ENCODE data around the gene CROT.

Gene CROT

GRCh38 chr7:87342231-87342630, 3.2 kb upstream of the CROT start:
- no peak for DNase-seq

DNA sequence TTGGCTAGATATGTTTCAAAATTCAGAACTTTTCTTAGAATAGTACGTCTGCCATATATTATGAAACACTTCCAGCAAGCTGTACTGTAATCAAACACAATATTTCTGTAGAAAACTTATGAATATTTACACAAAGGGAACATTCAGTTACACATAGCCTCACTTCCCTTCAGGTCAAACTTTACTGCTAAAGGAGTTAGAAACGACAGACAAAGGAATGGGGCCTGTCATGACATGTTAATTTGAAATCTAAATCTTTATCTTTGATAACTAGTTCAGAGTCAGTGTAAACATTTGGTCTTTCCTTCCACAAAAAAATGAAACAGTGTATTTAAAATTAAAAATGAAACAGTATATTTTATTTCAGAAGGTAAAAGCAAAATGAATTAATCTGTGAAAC, 1.0 kb upstream of the CROT start:
- no peak for DNase-seq

DNA sequence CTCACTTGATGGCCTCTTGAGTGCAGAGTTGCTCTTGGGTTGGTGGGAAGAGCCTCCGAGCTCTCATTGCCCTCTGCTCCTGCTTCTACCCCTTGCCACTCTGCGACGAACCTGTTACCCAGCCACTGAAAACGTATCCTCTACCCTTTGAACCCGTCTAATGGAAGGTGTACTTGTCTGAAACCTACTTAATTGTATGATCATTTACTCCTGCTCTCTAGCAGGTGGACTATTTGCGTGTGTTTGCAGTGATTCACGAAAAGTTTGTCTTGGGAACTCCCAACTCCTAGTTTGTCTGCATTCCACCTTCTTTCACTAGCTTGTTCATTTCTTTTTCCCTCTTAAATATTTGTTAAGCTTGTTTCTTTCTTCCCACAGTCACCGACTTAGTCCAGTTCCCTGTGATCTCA, 503 bp downstream of the CROT start:
- DNase-seq = no peak

GRCh38 chr7:87347207-87347606, 1.7 kb downstream of the CROT start:
- DNase-seq = no peak

DNA sequence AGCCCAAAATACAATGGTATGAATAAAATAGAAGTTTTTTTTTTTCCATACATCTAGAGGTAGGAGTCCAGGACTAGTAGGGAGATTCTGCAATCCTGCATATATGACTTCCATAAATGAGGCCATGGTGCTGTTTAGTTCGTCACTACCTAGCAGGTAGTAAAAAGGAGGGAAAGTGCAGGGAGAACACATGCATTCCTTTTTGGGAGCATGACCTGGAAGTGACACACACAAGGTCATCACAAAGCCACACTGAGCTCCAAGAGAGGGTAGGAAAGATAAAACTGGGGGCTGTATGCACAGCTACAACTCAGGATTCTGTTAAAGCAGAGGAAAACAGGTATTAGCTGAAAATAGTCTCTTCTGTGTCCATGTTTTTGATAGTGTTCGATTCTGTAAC, 2.2 kb downstream of the CROT start:
- no peak for DNase-seq

DNA sequence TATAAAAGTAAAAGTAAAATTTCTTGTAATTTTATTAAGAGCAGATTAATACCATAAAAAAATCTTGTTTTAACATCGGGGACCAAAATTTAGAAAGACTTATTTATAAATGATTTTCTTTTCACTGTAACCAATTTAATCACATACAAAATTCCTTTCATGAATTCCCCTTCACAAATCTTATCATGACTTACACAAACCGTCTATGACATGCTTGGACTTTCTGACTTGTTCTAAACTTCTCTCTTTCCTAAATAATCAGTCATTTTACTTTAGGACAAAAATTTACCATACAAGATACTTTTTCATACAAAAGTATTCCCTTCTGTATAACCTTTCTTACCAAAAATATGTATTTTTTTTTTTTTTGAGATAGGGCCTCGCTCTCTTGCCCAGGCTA, 9.3 kb downstream of the CROT start:
- DNase-seq = no peak

DNA sequence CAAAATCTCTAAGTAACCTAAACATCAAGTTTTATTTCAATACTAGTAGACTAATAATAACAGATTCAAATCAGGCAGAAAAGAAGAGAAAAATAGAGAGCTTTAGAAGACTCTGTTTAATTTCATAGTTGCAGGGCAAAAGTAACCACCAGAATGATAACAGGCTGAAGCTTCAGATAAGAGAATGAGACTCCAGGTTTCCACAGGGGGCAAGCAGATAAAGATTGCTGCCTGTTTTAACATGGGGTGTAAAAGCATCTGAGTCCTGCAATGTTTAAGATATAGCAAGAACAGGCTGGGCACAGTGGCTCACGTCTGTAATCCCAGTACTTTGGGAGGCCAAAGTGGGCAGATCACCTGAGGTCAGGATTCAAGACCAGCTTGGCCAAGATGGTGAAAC, 11.0 kb downstream of the CROT start:
- no peak for DNase-seq

GRCh38 chr7:87359366-87359765, 13.9 kb downstream of the CROT start:
- no peak for DNase-seq

DNA sequence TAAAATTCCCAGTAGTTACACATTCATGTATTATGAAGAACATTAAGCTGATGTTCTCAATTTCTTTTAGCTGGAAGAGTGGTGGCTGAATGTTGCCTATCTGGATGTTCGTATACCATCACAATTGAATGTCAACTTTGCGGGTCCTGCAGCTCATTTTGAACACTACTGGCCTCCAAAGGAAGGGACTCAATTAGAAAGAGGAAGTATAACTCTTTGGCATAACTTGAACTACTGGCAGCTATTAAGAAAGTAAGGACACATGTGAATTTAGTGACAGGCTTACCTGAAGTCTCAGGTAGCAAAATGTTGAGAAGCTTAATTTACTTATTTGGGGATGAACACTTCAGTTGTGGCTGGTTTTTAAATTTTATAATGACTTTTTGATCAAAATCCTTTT, 15.9 kb downstream of the CROT start:
- no peak for DNase-seq

DNA sequence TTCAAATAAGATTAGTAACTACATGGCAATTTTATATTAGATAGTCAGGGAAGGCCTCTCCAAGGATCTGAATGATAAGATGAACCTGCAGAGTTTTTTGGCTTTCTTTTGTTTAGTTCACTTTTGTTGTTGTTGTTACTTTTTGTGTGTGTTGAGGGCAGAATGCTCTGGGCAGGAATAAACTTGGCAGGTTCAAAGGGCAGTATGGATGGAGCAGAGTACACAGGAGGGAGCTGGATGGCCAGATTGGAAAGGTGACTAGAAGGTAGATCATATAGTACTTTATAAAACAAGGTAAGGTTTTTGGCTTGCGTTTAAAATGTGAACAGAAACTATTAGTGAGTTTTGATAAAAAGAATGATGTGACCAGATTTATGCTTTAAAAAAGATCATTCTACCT, 17.9 kb downstream of the CROT start:
- DNase-seq = no peak

DNA sequence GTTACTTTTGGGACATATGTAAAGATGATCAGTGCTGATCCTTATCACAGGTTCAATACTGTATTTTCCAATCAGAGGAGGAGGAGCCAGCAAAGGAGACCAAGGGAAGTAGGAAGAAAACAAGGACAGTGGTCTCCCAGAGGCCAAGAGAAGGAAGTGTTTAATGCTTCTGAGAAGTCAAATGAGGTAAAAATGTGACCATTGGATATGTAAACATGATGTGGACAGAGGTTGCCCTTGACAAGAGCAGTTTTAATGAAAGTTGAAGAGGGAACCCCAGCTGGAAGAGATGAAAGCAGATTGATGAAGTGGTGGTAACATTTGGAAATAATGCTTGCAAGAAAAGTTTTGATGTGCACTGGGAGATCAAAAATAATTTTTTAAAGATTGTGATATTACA, 18.8 kb downstream of the CROT start:
- no peak for DNase-seq

- no peak for DNase-seq
Measured at GRCh38 chr7:87369216-87369615, 23.8 kb downstream of the CROT start.

DNA sequence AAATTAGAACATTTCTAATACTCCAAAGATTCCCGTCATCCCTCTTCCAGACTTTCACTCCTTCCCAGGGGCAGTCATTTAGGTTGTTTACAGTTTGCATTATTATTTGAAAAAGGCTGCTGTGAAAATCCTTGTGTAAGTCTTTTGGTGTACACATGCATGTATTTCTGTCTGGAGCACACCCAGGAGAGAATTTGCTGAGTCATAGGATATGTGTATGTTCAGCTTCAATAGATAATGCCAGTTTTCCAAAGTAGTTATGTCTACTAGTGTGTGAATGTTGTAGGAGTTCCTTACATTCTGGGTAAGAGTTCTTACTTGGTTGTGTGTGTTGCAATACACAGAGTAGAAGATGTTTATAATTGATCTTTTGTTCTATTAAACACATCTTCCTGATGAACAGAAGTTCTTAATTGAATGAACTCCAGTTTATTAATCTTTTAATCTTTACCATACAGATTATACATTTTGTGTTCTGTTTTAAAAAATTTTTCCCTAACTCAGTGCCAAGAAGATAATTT, 25.3 kb downstream of the CROT start:
- no peak for DNase-seq

DNA sequence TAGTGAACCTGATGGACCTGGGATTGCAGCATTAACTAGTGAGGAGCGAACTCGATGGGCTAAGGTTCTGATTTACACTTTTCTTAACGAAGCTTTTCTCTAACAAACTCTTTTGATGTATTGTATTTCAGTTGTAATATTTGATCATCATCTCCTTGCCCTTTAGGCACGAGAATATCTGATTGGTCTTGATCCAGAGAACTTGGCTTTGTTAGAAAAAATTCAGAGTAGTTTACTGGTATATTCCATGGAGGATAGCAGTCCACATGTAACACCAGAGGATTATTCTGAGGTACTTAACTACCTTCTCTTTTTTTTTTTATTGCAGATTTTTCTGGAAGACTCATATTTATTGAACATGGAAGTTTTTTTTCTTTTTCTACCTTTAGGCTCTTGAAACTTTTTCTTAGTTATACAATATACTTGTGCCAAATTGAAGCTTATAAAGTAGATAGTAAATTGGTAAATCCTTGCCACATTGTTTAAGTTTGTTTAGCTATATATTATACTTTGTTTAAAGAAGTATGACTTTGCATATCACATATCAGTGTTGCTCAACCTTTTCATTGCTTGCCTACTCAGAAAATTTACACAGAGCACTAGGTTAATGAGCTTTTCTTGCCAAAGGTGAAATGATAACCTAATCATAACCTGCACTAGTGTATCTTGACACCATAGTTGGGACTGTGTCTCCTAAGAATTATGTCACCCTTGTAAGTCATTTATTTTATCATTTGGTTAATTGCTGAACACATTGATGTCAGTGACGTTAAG, 30.4 kb downstream of the CROT start:
- DNase-seq = no peak

- DNase-seq = no peak
Measured at GRCh38 chr7:87380905-87381304, 35.4 kb downstream of the CROT start.

GRCh38 chr7:87391020-87391701, 45.7 kb downstream of the CROT start:
- no peak for DNase-seq

DNA sequence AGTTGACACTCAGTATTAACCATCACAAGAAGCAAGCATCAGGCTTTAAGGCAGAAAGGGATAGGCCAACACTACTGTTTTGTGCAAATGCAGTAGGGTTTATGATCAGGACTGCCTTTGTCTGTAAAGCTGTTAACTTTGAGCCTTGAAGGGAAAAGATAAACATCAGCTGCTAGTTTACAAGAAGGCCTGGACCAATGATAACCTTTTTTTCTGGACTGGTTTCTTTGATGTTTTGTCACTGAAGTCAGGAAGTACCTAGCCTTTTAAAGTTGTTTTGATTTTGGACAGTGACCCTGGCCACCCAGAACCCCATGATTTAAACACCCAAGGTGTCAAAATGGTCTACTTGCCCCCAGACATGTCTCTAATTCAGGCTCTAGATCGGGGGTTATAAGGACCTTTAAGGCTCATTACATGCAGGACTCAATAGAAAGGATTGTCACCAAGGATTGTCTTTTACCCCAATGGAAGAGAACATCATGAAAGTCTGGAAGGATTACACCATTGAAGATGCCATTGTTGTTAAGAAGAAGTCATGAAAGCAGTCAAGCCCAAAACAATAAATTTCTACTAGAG, 50.1 kb downstream of the CROT start:
- DNase-seq = no peak

DNA sequence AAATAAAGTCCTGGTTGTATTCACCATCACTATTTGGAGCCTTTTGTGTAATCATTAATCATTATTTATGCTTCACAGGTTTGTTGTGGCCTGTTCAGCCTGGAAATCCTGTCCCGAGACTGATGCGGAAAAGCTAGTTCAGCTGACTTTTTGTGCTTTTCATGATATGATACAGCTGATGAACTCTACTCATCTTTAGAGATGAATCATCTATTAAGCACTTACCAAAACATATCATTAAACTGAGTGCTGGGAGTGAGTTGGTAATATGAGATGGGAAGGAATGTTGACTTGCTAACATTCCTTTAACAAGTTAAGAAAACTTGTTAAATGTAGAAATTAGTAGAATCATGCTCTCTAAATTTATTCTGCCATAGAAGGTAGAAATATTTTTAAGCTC, 53.0 kb downstream of the CROT start:
- no peak for DNase-seq

- DNase-seq = no peak
Measured at GRCh38 chr7:87404674-87405073, 59.2 kb downstream of the CROT start.

GRCh38 chr7:87411186-87411585, 65.7 kb downstream of the CROT start:
- no peak for DNase-seq

- no peak for DNase-seq
Measured at GRCh38 chr7:87413029-87413428, 67.6 kb downstream of the CROT start.

DNA sequence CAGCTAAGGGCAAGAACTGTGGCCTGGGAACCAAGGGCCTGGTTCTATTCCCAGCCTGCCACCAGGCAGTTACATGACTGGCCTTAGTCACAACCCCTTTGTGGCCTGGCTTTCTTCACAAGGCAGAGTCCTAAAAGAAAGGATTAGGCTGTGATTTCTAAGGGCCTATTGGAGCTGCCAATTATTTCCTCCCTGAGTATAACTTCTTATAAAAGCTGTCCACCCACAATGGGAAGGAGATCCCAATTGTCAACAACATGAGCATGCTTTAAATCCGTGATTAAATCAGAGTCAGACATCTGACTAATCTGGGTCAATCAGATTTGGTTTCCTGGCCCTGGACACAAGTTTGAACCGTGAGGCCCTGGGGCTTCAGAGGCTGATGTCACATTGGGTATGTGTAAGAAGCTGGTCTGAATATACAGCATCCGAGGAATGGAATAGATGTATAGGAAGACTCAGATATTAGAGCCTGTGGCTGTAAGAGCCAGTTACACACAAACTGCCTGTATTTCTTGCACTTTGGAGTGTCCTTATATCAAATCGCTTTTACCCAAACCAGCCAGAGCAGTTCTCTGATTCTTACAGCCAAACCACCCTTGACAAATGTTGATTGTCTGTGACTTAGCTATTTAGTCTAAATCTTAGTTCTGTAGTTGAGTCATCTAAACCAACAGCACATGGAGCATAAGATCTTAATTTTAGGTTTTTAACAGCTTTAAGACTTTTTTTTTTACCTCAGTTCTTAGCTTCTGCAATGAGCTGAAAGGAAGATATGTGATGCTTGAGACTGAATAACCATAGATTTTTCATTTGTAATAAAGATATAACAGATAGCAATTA, 68.7 kb downstream of the CROT start:
- no peak for DNase-seq

- no peak for DNase-seq
Measured at GRCh38 chr7:87414794-87415188, 69.3 kb downstream of the CROT start.
